Measurements from ENCODE around the gene XKR8.

XKR8 gene

DNA sequence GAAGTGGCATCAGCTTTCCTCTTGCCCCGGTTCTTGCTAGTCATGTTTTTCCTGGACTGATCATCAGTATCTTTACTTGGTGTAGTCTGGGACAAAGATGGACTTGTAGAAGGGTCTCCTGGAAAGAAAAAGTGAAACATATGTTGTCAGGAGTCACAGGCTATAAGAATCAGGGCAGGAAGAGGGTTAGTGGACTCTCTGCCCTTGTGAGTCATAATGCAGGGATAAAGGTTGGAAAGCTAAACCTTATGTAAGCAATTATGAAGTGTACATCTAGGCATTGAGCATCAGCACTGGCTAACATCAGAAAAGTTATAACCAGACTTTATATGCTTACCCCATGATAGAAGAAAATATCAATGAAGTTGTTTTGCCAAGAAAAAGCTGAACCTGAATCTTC, 51.2 kb downstream of the XKR8 start:
- TF ChIP-seq, protein P1, sequence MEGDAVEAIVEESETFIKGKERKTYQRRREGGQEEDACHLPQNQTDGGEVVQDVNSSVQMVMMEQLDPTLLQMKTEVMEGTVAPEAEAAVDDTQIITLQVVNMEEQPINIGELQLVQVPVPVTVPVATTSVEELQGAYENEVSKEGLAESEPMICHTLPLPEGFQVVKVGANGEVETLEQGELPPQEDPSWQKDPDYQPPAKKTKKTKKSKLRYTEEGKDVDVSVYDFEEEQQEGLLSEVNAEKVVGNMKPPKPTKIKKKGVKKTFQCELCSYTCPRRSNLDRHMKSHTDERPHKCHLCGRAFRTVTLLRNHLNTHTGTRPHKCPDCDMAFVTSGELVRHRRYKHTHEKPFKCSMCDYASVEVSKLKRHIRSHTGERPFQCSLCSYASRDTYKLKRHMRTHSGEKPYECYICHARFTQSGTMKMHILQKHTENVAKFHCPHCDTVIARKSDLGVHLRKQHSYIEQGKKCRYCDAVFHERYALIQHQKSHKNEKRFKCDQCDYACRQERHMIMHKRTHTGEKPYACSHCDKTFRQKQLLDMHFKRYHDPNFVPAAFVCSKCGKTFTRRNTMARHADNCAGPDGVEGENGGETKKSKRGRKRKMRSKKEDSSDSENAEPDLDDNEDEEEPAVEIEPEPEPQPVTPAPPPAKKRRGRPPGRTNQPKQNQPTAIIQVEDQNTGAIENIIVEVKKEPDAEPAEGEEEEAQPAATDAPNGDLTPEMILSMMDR (conservative IDR thresholded peaks at IDR 0.05; ENCODE audit: low read depth, low read length) = no peak
- no peak overlapping the region for H3K4me3 ChIP-seq (ENCODE audit: low read length)

More for the DNA sequence above, 51.2 kb downstream of the XKR8 start:
- no peak for DNase-seq (ENCODE audit: low read depth)
